ENCODE results near the gene JAKMIP2.

DNA sequence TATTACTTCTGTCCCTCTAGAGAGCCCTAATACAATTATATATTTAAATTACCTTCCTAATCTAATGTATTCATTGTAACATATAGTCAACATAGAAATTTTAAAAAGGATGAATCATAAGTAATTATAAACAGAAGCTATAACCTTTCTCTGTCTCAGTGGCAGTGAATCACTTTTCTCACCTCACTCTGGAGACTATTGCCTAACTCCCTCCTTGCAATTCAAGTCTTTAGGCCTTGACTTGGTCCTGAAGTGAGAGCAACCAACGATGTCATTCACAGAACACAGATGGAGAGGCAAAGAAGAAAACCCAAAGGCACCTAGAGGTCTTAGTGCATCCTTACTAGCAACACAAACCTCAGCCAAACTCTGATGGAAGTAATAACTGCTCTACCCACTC, 139.4 kb downstream of the JAKMIP2 start:
- TF ChIP-seq, protein P1, sequence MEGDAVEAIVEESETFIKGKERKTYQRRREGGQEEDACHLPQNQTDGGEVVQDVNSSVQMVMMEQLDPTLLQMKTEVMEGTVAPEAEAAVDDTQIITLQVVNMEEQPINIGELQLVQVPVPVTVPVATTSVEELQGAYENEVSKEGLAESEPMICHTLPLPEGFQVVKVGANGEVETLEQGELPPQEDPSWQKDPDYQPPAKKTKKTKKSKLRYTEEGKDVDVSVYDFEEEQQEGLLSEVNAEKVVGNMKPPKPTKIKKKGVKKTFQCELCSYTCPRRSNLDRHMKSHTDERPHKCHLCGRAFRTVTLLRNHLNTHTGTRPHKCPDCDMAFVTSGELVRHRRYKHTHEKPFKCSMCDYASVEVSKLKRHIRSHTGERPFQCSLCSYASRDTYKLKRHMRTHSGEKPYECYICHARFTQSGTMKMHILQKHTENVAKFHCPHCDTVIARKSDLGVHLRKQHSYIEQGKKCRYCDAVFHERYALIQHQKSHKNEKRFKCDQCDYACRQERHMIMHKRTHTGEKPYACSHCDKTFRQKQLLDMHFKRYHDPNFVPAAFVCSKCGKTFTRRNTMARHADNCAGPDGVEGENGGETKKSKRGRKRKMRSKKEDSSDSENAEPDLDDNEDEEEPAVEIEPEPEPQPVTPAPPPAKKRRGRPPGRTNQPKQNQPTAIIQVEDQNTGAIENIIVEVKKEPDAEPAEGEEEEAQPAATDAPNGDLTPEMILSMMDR (conservative IDR thresholded peaks at IDR 0.05 in 1 of 2, IDR thresholded peaks at IDR 0.05 in 1 of 2; ENCODE audit: extremely low read depth in 1 of 2, insufficient read depth in 1 of 2, low read depth in 1 of 2, low read length in 2 of 2): no peak
- no peak for TF ChIP-seq EZH2 (IDR thresholded peaks at IDR 0.05; ENCODE audit: borderline replicate concordance, low read length)

Measured in mammary epithelial cell (primary cell).